Fibroblast of lung (primary cell): ENCODE measurements around the gene TMEM120A.

Source experiments
- EZH2 ChIP-seq: IDR thresholded peaks from 2 replicates; pipeline ENCODE4 v1.5.1; 2012; ENCODE audit warnings: low read length, control low read depth, mild to moderate bottlenecking; ENCODE audit errors: missing control alignments
- TF ChIP-seq, protein P1 (sequence below), 2 donors: IDR thresholded peaks in 1 of 2; conservative IDR thresholded peaks in 1 of 2; 1 replicate in 1 of 2; 2 replicates in 1 of 2; pipeline ENCODE4 v1.5.1; 2011 to 2012; ENCODE audit warnings: low read length in 2 of 2, control low read depth in 1 of 2, inconsistent platforms in 1 of 2, low read depth in 1 of 2, mild to moderate bottlenecking in 1 of 2

- TF ChIP-seq EZH2: no peak
- TF ChIP-seq, protein P1, sequence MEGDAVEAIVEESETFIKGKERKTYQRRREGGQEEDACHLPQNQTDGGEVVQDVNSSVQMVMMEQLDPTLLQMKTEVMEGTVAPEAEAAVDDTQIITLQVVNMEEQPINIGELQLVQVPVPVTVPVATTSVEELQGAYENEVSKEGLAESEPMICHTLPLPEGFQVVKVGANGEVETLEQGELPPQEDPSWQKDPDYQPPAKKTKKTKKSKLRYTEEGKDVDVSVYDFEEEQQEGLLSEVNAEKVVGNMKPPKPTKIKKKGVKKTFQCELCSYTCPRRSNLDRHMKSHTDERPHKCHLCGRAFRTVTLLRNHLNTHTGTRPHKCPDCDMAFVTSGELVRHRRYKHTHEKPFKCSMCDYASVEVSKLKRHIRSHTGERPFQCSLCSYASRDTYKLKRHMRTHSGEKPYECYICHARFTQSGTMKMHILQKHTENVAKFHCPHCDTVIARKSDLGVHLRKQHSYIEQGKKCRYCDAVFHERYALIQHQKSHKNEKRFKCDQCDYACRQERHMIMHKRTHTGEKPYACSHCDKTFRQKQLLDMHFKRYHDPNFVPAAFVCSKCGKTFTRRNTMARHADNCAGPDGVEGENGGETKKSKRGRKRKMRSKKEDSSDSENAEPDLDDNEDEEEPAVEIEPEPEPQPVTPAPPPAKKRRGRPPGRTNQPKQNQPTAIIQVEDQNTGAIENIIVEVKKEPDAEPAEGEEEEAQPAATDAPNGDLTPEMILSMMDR (conservative IDR thresholded peaks at IDR 0.05 in 1 of 2, IDR thresholded peaks at IDR 0.05 in 1 of 2; ENCODE audit: low read depth in 1 of 2, low read length in 2 of 2): no peak
Observed at GRCh38 chr7:75967487-75967997, 26.9 kb downstream of the TMEM120A start.
